H9 (cell line): Measurements from ENCODE around the gene ZSCAN9. TPM values are rescaled to one million over a fixed set of nuclear protein-coding genes. Genes with fewer than 3 reads are reported as not detected.

Experiments used
- DNase-seq: peaks from one replicate; pipeline ENCODE4 v3.0.0-alpha.2; 2017
- H2AFZ ChIP-seq: one replicate; pipeline ENCODE4 v1.6.1; 2013; ENCODE audit warnings: mild to moderate bottlenecking, low read length, control low read depth, moderate library complexity
- H2AK5ac ChIP-seq: 2 replicates; pipeline ENCODE4 v1.6.1; 2013; ENCODE audit warnings: low read length, control low read depth, mixed read lengths; ENCODE audit not compliant: insufficient read length
- H2BK120ac ChIP-seq: one replicate; pipeline ENCODE4 v1.6.1; 2013; ENCODE audit warnings: low read depth, mild to moderate bottlenecking, low read length, control low read depth, inconsistent platforms; ENCODE audit not compliant: poor library complexity, severe bottlenecking
- H2BK12ac ChIP-seq: 2 replicates; pipeline ENCODE4 v1.6.1; 2013; ENCODE audit warnings: low read length, control low read depth, mixed read lengths, low read depth; ENCODE audit not compliant: insufficient read length
- H2BK15ac ChIP-seq: 2 replicates; pipeline ENCODE4 v1.6.1; 2013; ENCODE audit warnings: low read depth, low read length, control low read depth
- H2BK20ac ChIP-seq: one replicate; pipeline ENCODE4 v1.6.1; 2013; ENCODE audit warnings: low read depth, mild to moderate bottlenecking, low read length, control low read depth, inconsistent platforms; ENCODE audit not compliant: poor library complexity, severe bottlenecking
- H2BK5ac ChIP-seq: 2 replicates; pipeline ENCODE4 v1.6.1; 2013; ENCODE audit warnings: low read length, control low read depth, mixed read lengths; ENCODE audit not compliant: insufficient read length
- H3K14ac ChIP-seq: 2 replicates; pipeline ENCODE4 v1.6.1; 2013; ENCODE audit warnings: low read length, control low read depth; ENCODE audit not compliant: insufficient read depth
- H3K18ac ChIP-seq: 2 replicates; pipeline ENCODE4 v1.6.1; 2013; ENCODE audit warnings: low read depth, mild to moderate bottlenecking, mixed read lengths, low read length, control low read depth; ENCODE audit not compliant: insufficient read length
- H3K23ac ChIP-seq: 2 replicates; pipeline ENCODE4 v1.6.1; 2013; ENCODE audit warnings: low read length, control low read depth, mixed read lengths, low read depth; ENCODE audit not compliant: insufficient read length
- H3K23me2 ChIP-seq: 2 replicates; pipeline ENCODE4 v1.6.1; 2013; ENCODE audit warnings: low read depth, mild to moderate bottlenecking, mixed read lengths, low read length, control low read depth; ENCODE audit not compliant: insufficient read length, poor library complexity, severe bottlenecking
- H3K27ac ChIP-seq: 2 replicates; pipeline ENCODE4 v1.5.1; 2013; ENCODE audit warnings: low read length, control low read depth, mixed read lengths, low read depth; ENCODE audit not compliant: insufficient read length
- H3K27me3 ChIP-seq: 2 replicates; pipeline ENCODE4 v1.6.1; 2013; ENCODE audit warnings: low read length, control low read depth, inconsistent platforms; ENCODE audit not compliant: insufficient read depth
- H3K4ac ChIP-seq: 2 replicates; pipeline ENCODE4 v1.6.1; 2013; ENCODE audit warnings: low read depth, mild to moderate bottlenecking, control low read depth, inconsistent platforms, low read length, moderate library complexity
- H3K4me1 ChIP-seq: 2 replicates; pipeline ENCODE4 v1.6.1; 2013; ENCODE audit warnings: low read length, control low read depth, inconsistent platforms; ENCODE audit not compliant: insufficient read depth
- H3K4me2 ChIP-seq: 2 replicates; pipeline ENCODE4 v1.6.1; 2013; ENCODE audit warnings: low read length, control low read depth, mixed read lengths; ENCODE audit not compliant: insufficient read length, insufficient read depth
- H3K56ac ChIP-seq: 2 replicates; pipeline ENCODE4 v1.6.1; 2013; ENCODE audit warnings: low read depth, mild to moderate bottlenecking, mixed read lengths, low read length, control low read depth; ENCODE audit not compliant: insufficient read length
- H3K79me1 ChIP-seq: 2 replicates; pipeline ENCODE4 v1.6.1; 2013; ENCODE audit warnings: low read depth, mild to moderate bottlenecking, moderate library complexity, low read length, control low read depth, inconsistent platforms; ENCODE audit not compliant: insufficient read depth, poor library complexity, severe bottlenecking
- H3K79me2 ChIP-seq: 2 replicates; pipeline ENCODE4 v1.6.1; 2013; ENCODE audit warnings: low read length, control low read depth, inconsistent platforms; ENCODE audit not compliant: insufficient read depth
- H3K9ac ChIP-seq: 2 replicates; pipeline ENCODE4 v1.6.1; 2013; ENCODE audit warnings: low read length, control low read depth, mixed read lengths; ENCODE audit not compliant: insufficient read length; ENCODE audit errors: extremely low read depth
- H3K9me3 ChIP-seq: one replicate; pipeline ENCODE4 v1.6.1; 2013; ENCODE audit warnings: low read depth, low read length, inconsistent platforms; ENCODE audit not compliant: control insufficient read depth
- H3T11ph ChIP-seq: one replicate; pipeline ENCODE4 v1.6.1; 2013; ENCODE audit warnings: mild to moderate bottlenecking, low read length, control low read depth, inconsistent platforms
- H4K20me1 ChIP-seq: one replicate; pipeline ENCODE4 v1.6.1; 2013; ENCODE audit not compliant: control insufficient read depth, insufficient read length, insufficient read depth
- H4K5ac ChIP-seq: 2 replicates; pipeline ENCODE4 v1.6.1; 2013; ENCODE audit warnings: low read depth, mild to moderate bottlenecking, mixed read lengths, low read length, control low read depth; ENCODE audit not compliant: insufficient read length
- H4K8ac ChIP-seq: replicated peaks from 2 replicates; pipeline ENCODE4 v1.6.1; 2013; ENCODE audit warnings: low read length, control low read depth, mixed read lengths, low read depth; ENCODE audit not compliant: insufficient read length
- H4K91ac ChIP-seq: 2 replicates; pipeline ENCODE4 v1.6.1; 2013; ENCODE audit warnings: low read depth, mild to moderate bottlenecking, moderate library complexity, mixed read lengths, low read length, control low read depth; ENCODE audit not compliant: insufficient read length
- H3K27ac Mint-ChIP-seq, 3 experiments: 2 replicates in 2 of 3; 3 replicates in 1 of 3; pipeline ENCODE4 v1.8.0; 2020 to 2021; ENCODE audit warnings: mixed read lengths in 3 of 3, mild to moderate bottlenecking in 1 of 3, moderate library complexity in 1 of 3
- H3K27me3 Mint-ChIP-seq: 2 replicates; pipeline ENCODE4 v1.8.0; 2021; ENCODE audit warnings: low read depth, mild to moderate bottlenecking, moderate library complexity, mixed read lengths
- H3K36me3 Mint-ChIP-seq, 3 experiments: 2 replicates in 2 of 3; 3 replicates in 1 of 3; pipeline ENCODE4 v1.8.0; 2020 to 2021; ENCODE audit warnings: low read depth in 3 of 3, mixed read lengths in 3 of 3; ENCODE audit not compliant: insufficient read depth in 1 of 3
- H3K4me1 Mint-ChIP-seq, 2 experiments: 2 replicates each; pipeline ENCODE4 v1.8.0; 2020; ENCODE audit warnings: mixed read lengths in 2 of 2
- H3K4me3 Mint-ChIP-seq, 2 experiments: 2 replicates in 1 of 2; 3 replicates in 1 of 2; pipeline ENCODE4 v1.8.0; 2020 to 2021; ENCODE audit warnings: mild to moderate bottlenecking in 2 of 2, mixed read lengths in 2 of 2, moderate library complexity in 1 of 2
- H3K9me3 Mint-ChIP-seq, 2 experiments: 2 replicates in 1 of 2; 3 replicates in 1 of 2; pipeline ENCODE4 v1.8.0; 2020; ENCODE audit warnings: mild to moderate bottlenecking in 2 of 2, mixed read lengths in 2 of 2, moderate library complexity in 1 of 2
- WGBS: extraction: QIAGEN DNeasy Blood & Tissue Kit; methylation state at CpG from one replicate; pipeline ENCODE4 v1.1.7; 2013; ENCODE audit warnings: missing lambda C conversion rate, low lambda C conversion rate, mixed read lengths; ENCODE audit not compliant: insufficient read length; ENCODE audit errors: extremely low coverage; 5-methylcytosine and 5-hydroxymethylcytosine counted together
- total RNA-seq: library from RNA; stranded (reverse); gene quantifications from 2 replicates; pipeline ENCODE4 v1.2.1, GENCODE V29; 2021
- TF ChIP-seq, protein P1 (sequence below): fragments of 200-600 bp; sonication (generic); conservative IDR thresholded peaks from 3 replicates; pipeline ENCODE4 v1.8.0; 2021; ENCODE audit warnings: antibody characterized with exemption, mild to moderate bottlenecking

Gene ZSCAN9
- total RNA-seq, 1 experiment from 2014 or later: 11.5 TPM

DNA sequence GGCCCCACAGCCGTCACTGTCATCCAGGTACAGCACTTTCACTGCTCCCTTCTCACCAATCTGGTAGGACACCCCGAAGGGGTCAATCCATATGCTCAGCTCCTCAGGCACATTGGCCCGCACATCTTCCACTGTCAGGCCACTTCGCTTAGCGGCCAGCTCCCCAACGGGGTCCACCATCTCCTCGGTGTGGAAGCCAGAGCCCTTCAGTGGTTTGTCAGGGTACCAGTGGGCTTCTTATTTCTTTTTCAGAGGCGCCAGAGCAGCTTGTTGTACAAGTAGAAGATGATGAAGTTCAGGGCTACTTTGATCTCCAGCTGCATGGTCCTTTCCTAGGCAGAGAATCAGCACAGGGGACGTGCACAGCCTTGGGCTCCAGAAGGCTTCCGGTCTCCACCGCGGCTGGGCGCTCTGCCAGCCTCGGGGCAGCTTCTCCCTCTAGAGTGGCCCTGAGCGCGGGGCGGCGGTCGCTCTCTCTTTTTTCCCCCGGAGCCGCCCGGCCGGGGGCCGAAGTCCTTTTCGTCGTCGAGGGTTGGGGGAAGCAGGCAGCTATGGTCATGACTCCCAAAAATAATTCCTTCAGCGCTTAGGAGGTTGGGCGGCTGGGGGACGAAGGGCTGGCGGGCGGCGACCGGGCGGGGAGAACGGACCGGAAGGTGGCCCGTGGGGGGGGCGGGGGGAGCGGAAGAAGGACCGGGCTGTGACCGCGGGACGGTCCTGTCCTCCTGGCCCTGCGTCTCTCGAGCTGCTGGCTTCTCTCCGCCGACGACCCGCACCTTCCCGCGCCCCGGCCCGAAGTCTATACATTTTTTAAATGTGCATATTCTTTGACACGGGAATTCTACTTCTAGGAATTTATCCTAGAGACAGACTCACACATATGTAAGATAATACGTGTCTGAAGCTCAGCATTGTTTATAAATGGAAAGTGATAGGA lies 6.5 kb upstream of the ZSCAN9 start:
- no peak overlapping the region for H2BK5ac ChIP-seq
- H3K79me1 ChIP-seq: no peaks in the 10 kb centered on the region
- H3K23ac ChIP-seq: no peak overlapping the region
- H3K4me1 ChIP-seq: no peaks in the 10 kb centered on the region
- H4K91ac ChIP-seq: no peak overlapping the region
- Mint-ChIP-seq H3K27me3 (peaks cover 85% of the 10 kb centered on the region), H3K9me3 (no peaks in the 10 kb centered on the region), H3K4me3 (peak overlapping the region; percentile 74 to 83), H3K36me3 (no peaks in the 10 kb centered on the region; a peak in 1 of 7 replicates), H3K27ac (peak overlapping the region in 1 of 3 experiments; percentile 62; a peak in 1 of 7 replicates), H3K4me1 (peaks cover 6 to 19% of the 10 kb centered on the region in 2 experiments)
- H2AFZ ChIP-seq: no peak overlapping the region
- H2BK20ac ChIP-seq: no peak overlapping the region
- no peak overlapping the region for H4K5ac ChIP-seq
- no peaks in the 10 kb centered on the region for H3K9me3 ChIP-seq
- TF ChIP-seq, protein P1, sequence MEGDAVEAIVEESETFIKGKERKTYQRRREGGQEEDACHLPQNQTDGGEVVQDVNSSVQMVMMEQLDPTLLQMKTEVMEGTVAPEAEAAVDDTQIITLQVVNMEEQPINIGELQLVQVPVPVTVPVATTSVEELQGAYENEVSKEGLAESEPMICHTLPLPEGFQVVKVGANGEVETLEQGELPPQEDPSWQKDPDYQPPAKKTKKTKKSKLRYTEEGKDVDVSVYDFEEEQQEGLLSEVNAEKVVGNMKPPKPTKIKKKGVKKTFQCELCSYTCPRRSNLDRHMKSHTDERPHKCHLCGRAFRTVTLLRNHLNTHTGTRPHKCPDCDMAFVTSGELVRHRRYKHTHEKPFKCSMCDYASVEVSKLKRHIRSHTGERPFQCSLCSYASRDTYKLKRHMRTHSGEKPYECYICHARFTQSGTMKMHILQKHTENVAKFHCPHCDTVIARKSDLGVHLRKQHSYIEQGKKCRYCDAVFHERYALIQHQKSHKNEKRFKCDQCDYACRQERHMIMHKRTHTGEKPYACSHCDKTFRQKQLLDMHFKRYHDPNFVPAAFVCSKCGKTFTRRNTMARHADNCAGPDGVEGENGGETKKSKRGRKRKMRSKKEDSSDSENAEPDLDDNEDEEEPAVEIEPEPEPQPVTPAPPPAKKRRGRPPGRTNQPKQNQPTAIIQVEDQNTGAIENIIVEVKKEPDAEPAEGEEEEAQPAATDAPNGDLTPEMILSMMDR: 0 out of 3 replicates have a peak, but pooled peaks have one; percentile 14
- no peak overlapping the region for H3K4ac ChIP-seq
- peaks cover 8% of the 10 kb centered on the region for H3K23me2 ChIP-seq
- H3K79me2 ChIP-seq: no peaks in the 10 kb centered on the region
- H3K14ac ChIP-seq: no peak overlapping the region
- no peak overlapping the region for H3K56ac ChIP-seq
- H2BK12ac ChIP-seq: no peak overlapping the region
- no peak overlapping the region for H3K9ac ChIP-seq
- no CpG with 5 or more reads among the region's 56 CpGs for WGBS
- DNase-seq: peak; percentile 69
- H2BK15ac ChIP-seq: no peak overlapping the region
- H3K18ac ChIP-seq: no peak overlapping the region
- no peaks in the 10 kb centered on the region for H4K20me1 ChIP-seq
- H2BK120ac ChIP-seq: no peak overlapping the region
- no peak overlapping the region for H4K8ac ChIP-seq
- H3K4me2 ChIP-seq: peak overlapping the region; percentile 66
- peaks cover 6% of the 10 kb centered on the region; the same call in 1 of the 2 replicates for H3K27me3 ChIP-seq
- no peak overlapping the region for H3T11ph ChIP-seq
- no peak overlapping the region for H2AK5ac ChIP-seq
- H3K27ac ChIP-seq: no peak overlapping the region
